Measurements from ENCODE around the gene EEF2.

The EEF2 gene

GRCh38 chr19:3984908-3985642 lies at the start of gene EEF2:
EEF2 (minus strand) TSS chr19:3985463; CDS start chr19:3985380, 83 bp downstream.
- Histone ChIP-seq H3K4me3 (peak within 1 kb of the TSS; percentile 88 to 100 (median 100)), H3K27me3 (no peaks in the 10 kb centered on the region), H4K20me1 (peaks cover 50 to 52% (median 51%) of the 10 kb centered on the region in 11 experiments), H3K9ac (peak within 1 kb of the TSS; percentile 97 to 100 (median 98)), H3K36me3 (peaks cover 46 to 48% (median 47%) of the 10 kb centered on the region in 11 experiments), H3K27ac (peak within 1 kb of the TSS; percentile 91 to 99 (median 98)), H3K4me2 (peak within 1 kb of the TSS; percentile 96 to 100 (median 99)), H3K9me3 (replicated peaks in 1 of 11) (no peaks in the 10 kb centered on the region; a peak in 1 of 22 replicates), H3K4me1 (peaks cover 54 to 73% (median 67%) of the 10 kb centered on the region in 10 experiments)
- no peak for TF ChIP-seq Cebpa-rat (IDR thresholded peaks at IDR 0.05)

GRCh38 chr19:4034048-4035017 lies 49.1 kb upstream of the EEF2 start:
- peak overlapping the region in 2 of 11 experiments; percentile 5 to 23; a peak in 1 of 22 replicates for H3K27ac ChIP-seq
- peaks cover 0 to 18% (median 15%) of the 10 kb centered on the region in 11 experiments; a peak in 14 of 22 replicates for H3K9me3 ChIP-seq (replicated peaks in 1 of 11)
- no peaks in the 10 kb centered on the region for H3K27me3 ChIP-seq
- TF ChIP-seq Cebpa-rat (IDR thresholded peaks at IDR 0.05) = no peak
- H3K4me1 ChIP-seq = no peaks in the 10 kb centered on the region; a peak in 1 of 20 replicates
- H3K36me3 ChIP-seq = peaks cover 77 to 97% (median 86%) of the 10 kb centered on the region in 11 experiments
- H4K20me1 ChIP-seq = peaks cover 9 to 84% (median 58%) of the 10 kb centered on the region in 11 experiments; a peak in 21 of 22 replicates
- H3K4me2 ChIP-seq = no peak overlapping the region
- H3K4me3 ChIP-seq = no peak overlapping the region
- peak overlapping the region in 2 of 11 experiments; percentile 1 to 43; a peak in 3 of 22 replicates for H3K9ac ChIP-seq

- peaks cover 0 to 80% (median 49%) of the 10 kb centered on the region in 11 experiments; a peak in 17 of 22 replicates for H4K20me1 ChIP-seq
- H3K9ac ChIP-seq = no peak overlapping the region
- no peaks in the 10 kb centered on the region for H3K27me3 ChIP-seq
- peaks cover 80 to 97% (median 90%) of the 10 kb centered on the region in 11 experiments for H3K36me3 ChIP-seq
- TF ChIP-seq Cebpa-rat (IDR thresholded peaks at IDR 0.05) = no peak
- H3K4me1 ChIP-seq = no peaks in the 10 kb centered on the region; a peak in 1 of 20 replicates
- no peak overlapping the region for H3K4me2 ChIP-seq
- H3K27ac ChIP-seq = no peak overlapping the region
- peaks cover 0 to 18% (median 15%) of the 10 kb centered on the region in 11 experiments; a peak in 14 of 22 replicates for H3K9me3 ChIP-seq (replicated peaks in 1 of 11)
- no peak overlapping the region for H3K4me3 ChIP-seq
These were observed 48.0 kb upstream of the EEF2 start for GRCh38 chr19:4033028-4033956.

GRCh38 chr19:4032436-4032835 lies 47.2 kb upstream of the EEF2 start:
- no peaks in the 10 kb centered on the region for H3K27me3 ChIP-seq
- peaks cover 0 to 78% (median 43%) of the 10 kb centered on the region in 11 experiments; a peak in 18 of 22 replicates for H4K20me1 ChIP-seq
- no peaks in the 10 kb centered on the region; a peak in 1 of 20 replicates for H3K4me1 ChIP-seq
- H3K36me3 ChIP-seq = peaks cover 74 to 97% (median 86%) of the 10 kb centered on the region in 11 experiments
- no peak overlapping the region for H3K4me3 ChIP-seq
- H3K4me2 ChIP-seq = no peak overlapping the region
- no peak for TF ChIP-seq Cebpa-rat (IDR thresholded peaks at IDR 0.05)
- H3K9ac ChIP-seq = 0 out of 22 replicates have a peak overlapping the region, but pooled peaks of 2 of the 11 experiments have one; percentile 10 to 13
- no peak overlapping the region for H3K27ac ChIP-seq
- H3K9me3 ChIP-seq (replicated peaks in 1 of 11) = peaks cover 0 to 18% (median 15%) of the 10 kb centered on the region in 11 experiments; a peak in 14 of 22 replicates

- Histone ChIP-seq H4K20me1 (peaks cover 0 to 75% (median 44%) of the 10 kb centered on the region in 11 experiments; a peak in 18 of 22 replicates), H3K36me3 (peaks cover 64 to 97% (median 82%) of the 10 kb centered on the region in 11 experiments), H3K9me3 (replicated peaks in 1 of 11) (peaks cover 0 to 13% (median 10%) of the 10 kb centered on the region in 11 experiments; a peak in 14 of 22 replicates), H3K27me3 (no peaks in the 10 kb centered on the region), H3K4me3 (no peak overlapping the region), H3K4me1 (no peaks in the 10 kb centered on the region; a peak in 1 of 20 replicates), H3K9ac (peak overlapping the region in 2 of 11 experiments; percentile 44 to 46; a peak in 2 of 22 replicates), H3K27ac (peak overlapping the region in 2 of 11 experiments; percentile 18 to 39; a peak in 1 of 22 replicates), H3K4me2 (no peak overlapping the region)
- TF ChIP-seq Cebpa-rat (IDR thresholded peaks at IDR 0.05) = no peak
These were observed 46.2 kb upstream of the EEF2 start for GRCh38 chr19:4031420-4031819.

GRCh38 chr19:4030981-4031380 lies 45.7 kb upstream of the EEF2 start:
- Histone ChIP-seq H3K9me3 (replicated peaks in 1 of 11) (peaks cover 0 to 9% (median 6%) of the 10 kb centered on the region in 11 experiments; a peak in 11 of 22 replicates), H3K9ac (no peak overlapping the region), H3K27ac (no peak overlapping the region), H3K4me3 (no peak overlapping the region), H3K27me3 (no peaks in the 10 kb centered on the region), H3K4me2 (no peak overlapping the region), H4K20me1 (peaks cover 0 to 75% (median 44%) of the 10 kb centered on the region in 11 experiments; a peak in 18 of 22 replicates), H3K4me1 (no peaks in the 10 kb centered on the region; a peak in 1 of 20 replicates), H3K36me3 (peaks cover 60 to 97% (median 81%) of the 10 kb centered on the region in 11 experiments)
- TF ChIP-seq Cebpa-rat (IDR thresholded peaks at IDR 0.05) = no peak

- Histone ChIP-seq H3K4me3 (no peak overlapping the region), H3K27me3 (no peaks in the 10 kb centered on the region), H3K9ac (no peak overlapping the region), H3K27ac (no peak overlapping the region), H3K4me1 (no peaks in the 10 kb centered on the region; a peak in 1 of 20 replicates), H3K36me3 (peaks cover 57 to 97% (median 80%) of the 10 kb centered on the region in 11 experiments), H3K4me2 (no peak overlapping the region), H4K20me1 (peaks cover 0 to 75% (median 45%) of the 10 kb centered on the region in 11 experiments; a peak in 18 of 22 replicates), H3K9me3 (replicated peaks in 1 of 11) (peaks cover 0 to 4% (median 2%) of the 10 kb centered on the region in 11 experiments; a peak in 10 of 22 replicates)
- no peak for TF ChIP-seq Cebpa-rat (IDR thresholded peaks at IDR 0.05)
These were observed 45.3 kb upstream of the EEF2 start for GRCh38 chr19:4030552-4030951.

All from BLaER1 treated with 17β-estradiol and CSF1 and Interleukin-3, amounts not matched to agents 10 nM and 100 nM (cell line).